SK-N-SH (cell line): ENCODE results near the gene PREPL.

Experiments
- EP300 ChIP-seq, 2 experiments: IDR thresholded peaks; 2 replicates each; pipeline versions ENCODE4 v1.4.0 to v1.6.1; 2012; ENCODE audit warnings: borderline replicate concordance in 1 of 2, low read depth in 1 of 2, low read length in 1 of 2
- NFIC ChIP-seq: IDR thresholded peaks from 2 replicates; pipeline ENCODE4 v1.4.0; 2012; ENCODE audit warnings: borderline replicate concordance
- TCF12 ChIP-seq: IDR thresholded peaks from 2 replicates; pipeline ENCODE4 v1.4.0; 2012
- TF ChIP-seq, protein P1 (sequence below): fragments of 200-600 bp; sonication (generic); IDR thresholded peaks from 2 replicates; pipeline ENCODE4 v1.6.1; 2017; ENCODE audit warnings: antibody characterized with exemption, mild to moderate bottlenecking, moderate library complexity

DNA sequence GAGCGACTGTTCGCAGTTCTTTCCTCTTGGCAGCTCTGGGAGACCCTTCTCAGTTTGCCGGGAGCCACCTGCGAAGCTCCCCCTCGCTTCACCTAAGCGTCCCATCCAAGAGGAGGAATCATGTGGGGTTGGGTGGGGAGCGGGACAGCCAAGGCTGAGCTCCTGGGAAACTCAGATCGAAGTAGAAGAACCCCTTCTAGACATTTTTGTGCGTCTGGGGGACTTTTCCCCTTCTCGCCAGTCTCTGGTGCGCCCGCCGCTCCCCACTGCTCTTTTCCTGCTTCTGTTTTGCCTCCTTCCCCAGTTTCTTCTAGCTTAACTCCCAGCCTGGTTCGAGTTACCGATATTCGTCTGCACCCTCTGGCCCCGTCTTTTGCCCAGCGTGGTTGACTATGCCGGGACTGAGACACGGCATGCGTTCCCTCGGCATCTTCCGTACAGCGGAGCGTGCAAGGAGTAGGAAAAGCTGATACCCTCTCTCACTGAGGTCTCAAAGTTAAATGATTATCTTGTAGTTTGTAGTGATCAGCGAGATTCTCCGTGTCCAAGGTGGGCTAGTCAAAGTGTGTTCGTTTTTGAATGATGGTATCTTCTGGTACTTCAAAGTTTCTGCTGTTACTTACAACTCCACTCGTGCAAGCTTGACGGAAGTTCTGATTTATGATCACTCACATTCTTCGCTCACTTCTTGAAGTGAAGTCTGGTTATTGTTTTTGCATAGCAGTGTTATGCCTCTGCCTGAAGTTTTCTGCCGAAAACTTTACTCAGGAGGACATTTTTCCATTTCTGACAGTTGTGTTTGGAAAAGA, 1.1 kb upstream of the PREPL start:
- TF ChIP-seq NFIC (no peak), TCF12 (no peak), EP300 (IDR thresholded peaks at IDR 0.05; ENCODE audit: borderline replicate concordance in 1 of 2, low read depth in 1 of 2, low read length in 1 of 2) (no peak)
- TF ChIP-seq, protein P1, sequence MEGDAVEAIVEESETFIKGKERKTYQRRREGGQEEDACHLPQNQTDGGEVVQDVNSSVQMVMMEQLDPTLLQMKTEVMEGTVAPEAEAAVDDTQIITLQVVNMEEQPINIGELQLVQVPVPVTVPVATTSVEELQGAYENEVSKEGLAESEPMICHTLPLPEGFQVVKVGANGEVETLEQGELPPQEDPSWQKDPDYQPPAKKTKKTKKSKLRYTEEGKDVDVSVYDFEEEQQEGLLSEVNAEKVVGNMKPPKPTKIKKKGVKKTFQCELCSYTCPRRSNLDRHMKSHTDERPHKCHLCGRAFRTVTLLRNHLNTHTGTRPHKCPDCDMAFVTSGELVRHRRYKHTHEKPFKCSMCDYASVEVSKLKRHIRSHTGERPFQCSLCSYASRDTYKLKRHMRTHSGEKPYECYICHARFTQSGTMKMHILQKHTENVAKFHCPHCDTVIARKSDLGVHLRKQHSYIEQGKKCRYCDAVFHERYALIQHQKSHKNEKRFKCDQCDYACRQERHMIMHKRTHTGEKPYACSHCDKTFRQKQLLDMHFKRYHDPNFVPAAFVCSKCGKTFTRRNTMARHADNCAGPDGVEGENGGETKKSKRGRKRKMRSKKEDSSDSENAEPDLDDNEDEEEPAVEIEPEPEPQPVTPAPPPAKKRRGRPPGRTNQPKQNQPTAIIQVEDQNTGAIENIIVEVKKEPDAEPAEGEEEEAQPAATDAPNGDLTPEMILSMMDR, result 0 out of 2 replicates have a peak, but pooled peaks have one; percentile 0
